ENCODE measurements around the gene NAALADL2.

NAALADL2 gene

DNA sequence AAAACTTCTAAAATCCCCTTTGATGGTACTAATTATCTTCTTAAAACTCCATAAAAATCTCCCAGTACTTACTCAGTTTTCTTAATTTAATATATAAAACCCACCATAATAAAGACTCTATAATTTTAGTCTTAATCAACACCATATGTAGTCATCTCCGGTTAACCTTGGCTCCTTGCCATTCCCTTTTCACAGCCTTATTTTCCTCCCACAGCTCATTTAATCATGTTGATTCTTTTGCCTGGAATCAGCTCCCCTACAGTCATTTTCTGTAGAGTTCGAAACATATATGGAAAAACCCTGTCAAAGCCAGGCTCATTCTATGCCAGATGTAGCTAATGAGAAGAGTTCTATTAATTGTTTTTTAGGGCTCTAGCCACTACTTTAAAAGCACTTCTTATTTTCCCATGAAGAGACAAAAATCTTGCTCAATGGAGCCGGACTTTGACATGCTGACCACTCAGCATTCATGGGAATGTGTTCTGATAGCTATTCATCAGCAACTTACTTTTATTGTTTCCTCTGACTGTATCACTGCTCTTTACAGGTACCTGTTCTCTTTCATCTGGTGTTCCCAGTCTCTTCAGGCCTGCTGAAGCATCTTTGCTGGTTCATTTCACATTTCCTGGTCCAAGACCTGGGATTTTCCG, 573.4 kb downstream of the NAALADL2 start:
- peak; percentile 64 for DNase-seq (ENCODE audit: low read depth)
- no peak for TF ChIP-seq CTCF (IDR thresholded peaks at IDR 0.05; ENCODE audit: low read depth, low read length, missing control alignments)
- in situ Hi-C loops (cut with HindIII; ENCODE audit: low sequenced_read_pairs): no loop called here
- no peak overlapping the region for H3K4me3 ChIP-seq (ENCODE audit: low read depth, low read length)

DNA sequence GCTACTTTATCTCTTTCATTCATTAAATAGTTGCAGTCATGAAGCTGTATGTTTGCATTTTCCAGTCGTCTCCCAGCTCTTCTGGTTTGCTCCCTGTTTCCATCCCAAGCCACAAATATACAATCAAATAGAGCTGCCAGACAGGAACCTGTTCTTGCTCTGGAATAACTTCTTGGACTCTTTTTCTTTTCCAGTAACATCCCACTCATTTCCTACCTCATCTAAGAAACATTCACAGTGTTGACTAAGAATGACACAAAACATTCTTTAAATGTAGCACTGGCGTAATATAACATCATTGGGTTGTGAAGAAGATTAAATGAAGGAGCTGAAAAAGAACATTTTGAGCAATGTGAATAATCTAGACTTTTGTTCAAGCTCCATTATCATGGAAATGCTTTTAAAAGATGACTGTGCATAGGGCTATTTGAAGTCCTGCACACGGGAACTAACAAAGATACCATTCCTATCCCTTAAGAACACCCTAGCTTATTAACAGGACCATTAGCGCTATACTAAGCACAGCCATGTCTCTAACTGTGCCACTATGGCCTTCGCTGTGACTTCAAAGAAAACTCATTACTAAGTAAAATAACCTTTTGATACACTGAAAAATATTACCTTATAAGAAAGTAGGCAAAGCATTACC, 574.0 kb downstream of the NAALADL2 start:
- TF ChIP-seq CTCF (IDR thresholded peaks at IDR 0.05; ENCODE audit: low read depth, low read length, missing control alignments): no peak
- H3K4me3 ChIP-seq (ENCODE audit: low read depth, low read length): no peak overlapping the region
- no peak for DNase-seq (ENCODE audit: low read depth)
- in situ Hi-C loops (cut with HindIII; ENCODE audit: low sequenced_read_pairs): no loop called here

DNA sequence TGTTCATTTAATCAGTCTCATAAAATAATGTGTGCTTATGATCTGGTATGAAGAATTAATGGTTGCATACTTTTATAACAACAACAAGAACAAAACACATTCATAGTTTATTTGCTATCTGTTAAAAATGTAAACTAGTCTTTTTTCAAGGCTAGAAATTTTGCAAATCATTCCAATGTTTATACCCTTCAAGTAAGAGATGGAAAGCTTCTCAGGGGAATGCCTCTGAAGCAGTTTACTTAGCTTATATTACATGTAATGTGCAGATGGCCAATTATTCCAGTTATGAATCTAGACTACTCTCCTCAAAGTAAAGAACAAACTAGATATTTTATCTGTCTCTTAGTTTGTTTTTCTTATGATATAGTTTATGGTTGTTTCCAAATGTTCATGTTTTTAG, 575.4 kb downstream of the NAALADL2 start:
- no peak overlapping the region for H3K4me3 ChIP-seq (ENCODE audit: low read depth, low read length)
- in situ Hi-C loops (cut with HindIII; ENCODE audit: low sequenced_read_pairs): no loop called here
- no peak for TF ChIP-seq CTCF (IDR thresholded peaks at IDR 0.05; ENCODE audit: low read depth, low read length, missing control alignments)
- DNase-seq (ENCODE audit: low read depth): no peak

DNA sequence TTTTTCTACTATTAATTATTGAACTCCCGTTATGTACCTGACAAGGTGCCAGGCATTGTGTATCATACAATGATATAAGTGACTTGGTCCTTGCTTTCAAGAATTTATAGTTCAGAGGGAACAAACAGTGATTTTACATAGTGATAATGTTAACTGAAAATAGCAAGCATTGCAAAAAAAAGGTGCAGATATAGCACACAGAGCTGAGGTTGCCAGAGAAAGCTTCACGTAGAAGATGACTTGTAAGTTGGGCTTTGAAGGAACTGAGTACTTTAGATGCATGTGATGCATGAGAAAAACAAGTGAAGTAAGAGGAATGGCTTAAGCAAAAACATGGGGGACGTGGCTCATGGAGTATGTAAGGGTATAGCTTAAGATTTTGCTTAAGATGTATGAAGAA, 584.5 kb downstream of the NAALADL2 start:
- in situ Hi-C loops (cut with HindIII; ENCODE audit: low sequenced_read_pairs): no loop called here
- H3K4me3 ChIP-seq (ENCODE audit: low read depth, low read length): no peak overlapping the region
- no peak for DNase-seq (ENCODE audit: low read depth)
- TF ChIP-seq CTCF (IDR thresholded peaks at IDR 0.05; ENCODE audit: low read depth, low read length, missing control alignments): no peak

DNA sequence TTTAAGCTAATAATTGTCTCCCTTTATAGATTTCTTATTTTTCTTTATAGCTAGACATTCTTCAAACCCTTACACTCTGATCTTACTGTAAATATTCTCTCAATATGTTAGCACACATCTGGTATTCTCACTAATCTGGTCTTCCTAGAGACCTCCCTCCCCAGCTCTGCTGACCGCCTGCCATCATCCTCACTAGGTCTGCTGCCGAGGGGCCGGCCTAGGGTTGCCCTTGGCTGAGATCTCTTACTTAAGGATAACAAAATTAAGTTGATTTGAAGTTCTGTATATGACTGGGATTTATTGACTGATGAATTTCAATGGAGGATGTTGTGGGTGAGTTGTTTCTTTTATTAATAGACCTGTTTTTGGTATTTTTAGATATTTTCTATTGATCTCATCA, 586.6 kb downstream of the NAALADL2 start:
- no peak overlapping the region for H3K4me3 ChIP-seq (ENCODE audit: low read depth, low read length)
- DNase-seq (ENCODE audit: low read depth): no peak
- in situ Hi-C loops (cut with HindIII; ENCODE audit: low sequenced_read_pairs): no loop called here
- no peak for TF ChIP-seq CTCF (IDR thresholded peaks at IDR 0.05; ENCODE audit: low read depth, low read length, missing control alignments)

DNA sequence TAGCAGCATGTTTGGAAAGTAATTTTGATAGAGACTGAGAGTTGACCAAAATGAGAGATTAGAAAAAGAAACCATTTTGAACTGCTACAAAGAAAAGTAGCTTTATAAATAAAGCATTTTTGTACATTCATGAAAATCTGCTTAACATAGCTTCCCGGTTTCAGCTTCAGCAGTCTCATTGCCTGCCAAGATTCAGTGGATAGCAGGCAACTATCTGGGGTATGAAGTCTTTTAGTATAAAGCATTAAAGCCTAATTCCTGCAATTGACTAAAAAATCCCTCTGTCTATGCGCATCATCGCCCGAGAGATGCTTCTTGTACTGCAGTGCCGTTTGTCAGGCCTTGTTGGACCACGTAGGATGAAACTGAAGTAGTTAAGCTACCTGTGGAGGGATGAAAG, 588.4 kb downstream of the NAALADL2 start:
- no peak for DNase-seq (ENCODE audit: low read depth)
- no peak overlapping the region for H3K4me3 ChIP-seq (ENCODE audit: low read depth, low read length)
- in situ Hi-C loops (cut with HindIII; ENCODE audit: low sequenced_read_pairs): no loop called here
- no peak for TF ChIP-seq CTCF (IDR thresholded peaks at IDR 0.05; ENCODE audit: low read depth, low read length, missing control alignments)

All from astrocyte of the cerebellum (primary cell).